ENCODE measurements around the gene SYT10. TPM values are rescaled to one million over a fixed set of nuclear protein-coding genes. Genes with fewer than 3 reads are reported as not detected.
"Not testable (repeated sequence)": the region's sequence is repeated elsewhere in the genome, so short reads cannot be mapped to it uniquely, and the experiment has no call there.

SYT10 gene
- total RNA-seq, 1 donor from 2014 or later = not detected

DNA sequence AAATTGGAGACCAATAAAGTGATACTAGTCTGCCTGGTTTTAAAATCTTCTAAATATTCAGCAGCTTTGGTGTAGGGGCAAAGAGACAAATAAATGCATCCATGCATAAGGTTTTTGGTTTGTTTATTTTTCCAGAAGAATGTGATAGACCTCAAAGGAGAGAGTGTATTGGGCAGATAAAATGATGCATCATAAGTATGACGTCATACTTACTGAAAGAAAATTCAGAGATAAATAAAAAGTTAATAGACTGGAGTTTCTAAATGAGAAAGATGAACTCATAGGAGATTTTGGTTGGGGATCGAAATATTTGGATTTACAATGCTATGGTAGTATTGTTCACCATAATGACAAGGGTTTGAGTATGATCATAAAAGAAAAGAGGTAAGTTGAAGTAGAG lies 10.2 kb downstream of the SYT10 start:
- POLR2A ChIA-PET = no interaction called here
- no peak overlapping the region for H3K27ac Mint-ChIP-seq
- no peaks in the 10 kb centered on the region for H3K4me1 Mint-ChIP-seq
- CTCF ChIA-PET = no interaction called here
- DNase-seq (no peak), ATAC-seq (ENCODE audit: low read depth) (no peak)
- intact Hi-C loops (cut with micrococcal nuclease) = no loop called here
- no peaks in the 10 kb centered on the region for H3K9me3 Mint-ChIP-seq
- H3K36me3 Mint-ChIP-seq (ENCODE audit: low read depth) = no peaks in the 10 kb centered on the region
- TF ChIP-seq, protein P1, sequence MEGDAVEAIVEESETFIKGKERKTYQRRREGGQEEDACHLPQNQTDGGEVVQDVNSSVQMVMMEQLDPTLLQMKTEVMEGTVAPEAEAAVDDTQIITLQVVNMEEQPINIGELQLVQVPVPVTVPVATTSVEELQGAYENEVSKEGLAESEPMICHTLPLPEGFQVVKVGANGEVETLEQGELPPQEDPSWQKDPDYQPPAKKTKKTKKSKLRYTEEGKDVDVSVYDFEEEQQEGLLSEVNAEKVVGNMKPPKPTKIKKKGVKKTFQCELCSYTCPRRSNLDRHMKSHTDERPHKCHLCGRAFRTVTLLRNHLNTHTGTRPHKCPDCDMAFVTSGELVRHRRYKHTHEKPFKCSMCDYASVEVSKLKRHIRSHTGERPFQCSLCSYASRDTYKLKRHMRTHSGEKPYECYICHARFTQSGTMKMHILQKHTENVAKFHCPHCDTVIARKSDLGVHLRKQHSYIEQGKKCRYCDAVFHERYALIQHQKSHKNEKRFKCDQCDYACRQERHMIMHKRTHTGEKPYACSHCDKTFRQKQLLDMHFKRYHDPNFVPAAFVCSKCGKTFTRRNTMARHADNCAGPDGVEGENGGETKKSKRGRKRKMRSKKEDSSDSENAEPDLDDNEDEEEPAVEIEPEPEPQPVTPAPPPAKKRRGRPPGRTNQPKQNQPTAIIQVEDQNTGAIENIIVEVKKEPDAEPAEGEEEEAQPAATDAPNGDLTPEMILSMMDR (IDR thresholded peaks at IDR 0.05) = no peak
- H3K27me3 Mint-ChIP-seq = no peaks in the 10 kb centered on the region
- H3K4me3 Mint-ChIP-seq = no peak overlapping the region

DNA sequence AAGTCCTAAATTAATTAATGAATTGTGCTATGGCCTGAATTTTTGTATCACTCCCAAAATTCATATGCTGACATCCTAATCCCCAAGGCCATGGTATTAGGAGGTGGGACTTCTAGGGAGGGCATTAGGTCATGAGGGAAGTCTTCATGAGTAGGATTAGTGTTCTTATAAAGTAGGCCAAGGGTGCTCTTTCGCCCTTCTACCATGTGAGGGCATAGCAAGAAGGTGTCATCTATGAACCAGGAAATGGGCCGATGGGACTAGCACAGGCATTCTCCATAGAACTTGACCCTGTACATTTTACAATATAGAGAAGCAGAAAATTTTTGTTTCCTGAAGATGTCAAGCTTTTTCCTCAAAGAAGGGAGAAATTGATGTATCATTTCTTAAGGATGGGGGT lies 12.5 kb downstream of the SYT10 start:
- DNase-seq (no peak), ATAC-seq (ENCODE audit: low read depth) (no peak)
- Mint-ChIP-seq H3K4me1 (no peaks in the 10 kb centered on the region), H3K9me3 (no peaks in the 10 kb centered on the region), H3K4me3 (no peak overlapping the region), H3K27me3 (no peaks in the 10 kb centered on the region), H3K36me3 (ENCODE audit: low read depth) (no peaks in the 10 kb centered on the region), H3K27ac (no peak overlapping the region)
- ChIA-PET CTCF (no interaction called here), POLR2A (no interaction called here)
- TF ChIP-seq, protein P1 (IDR thresholded peaks at IDR 0.05) = no peak
- intact Hi-C loops (cut with micrococcal nuclease) = no loop called here

DNA sequence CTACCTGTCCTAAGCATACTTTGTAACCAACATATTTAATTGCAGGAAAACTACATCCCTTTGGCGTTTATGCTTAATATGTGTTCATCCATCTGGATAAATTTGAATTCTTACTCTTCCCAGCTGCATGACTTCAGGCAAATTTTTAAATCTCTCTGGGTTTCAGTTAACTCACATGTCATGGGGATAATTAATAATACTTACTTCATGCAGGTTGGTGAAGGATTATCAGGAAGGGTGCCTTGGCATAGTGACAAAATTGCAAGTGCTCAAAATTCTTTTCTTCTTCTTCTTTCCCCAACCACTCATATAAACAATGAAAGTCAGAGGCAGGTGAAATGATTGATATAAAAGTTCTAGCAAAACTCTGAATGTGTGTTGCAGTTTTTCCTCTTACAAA lies 15.9 kb downstream of the SYT10 start:
- intact Hi-C loops (cut with micrococcal nuclease) = no loop called here
- ATAC-seq (ENCODE audit: low read depth) = no peak

DNA sequence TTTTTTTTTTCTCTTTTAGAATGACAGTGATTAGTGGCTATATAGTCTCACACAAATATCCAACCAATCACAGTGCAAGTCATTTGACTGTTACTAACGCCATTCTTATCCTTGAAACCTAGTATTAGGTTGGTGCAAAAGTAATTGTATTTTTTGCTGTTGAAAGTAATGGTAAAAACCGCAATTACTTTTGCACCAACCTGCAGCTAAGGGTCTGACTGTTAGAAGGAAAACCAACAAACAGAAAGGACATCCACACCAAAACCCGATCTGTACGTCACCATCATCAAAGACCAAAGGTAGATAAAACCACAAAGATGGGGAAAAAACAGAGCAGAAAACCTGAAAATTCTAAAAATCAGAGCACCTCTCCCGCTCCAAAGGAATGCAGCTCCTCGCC lies 27.2 kb downstream of the SYT10 start:
- CTCF ChIA-PET; POLR2A ChIA-PET; H3K4me1 Mint-ChIP-seq; ATAC-seq (ENCODE audit: low read depth); H3K9me3 Mint-ChIP-seq; H3K36me3 Mint-ChIP-seq (ENCODE audit: low read depth); DNase-seq; H3K27me3 Mint-ChIP-seq; H3K4me3 Mint-ChIP-seq; H3K27ac Mint-ChIP-seq; intact Hi-C loops (cut with micrococcal nuclease): not testable (repeated sequence)

More for the DNA sequence above, 15.9 kb downstream of the SYT10 start:
- POLR2A ChIA-PET = no interaction called here
- no peak for DNase-seq
- Mint-ChIP-seq H3K36me3 (ENCODE audit: low read depth) (no peaks in the 10 kb centered on the region), H3K27ac (no peak overlapping the region), H3K27me3 (no peaks in the 10 kb centered on the region), H3K4me1 (no peaks in the 10 kb centered on the region), H3K4me3 (no peak overlapping the region), H3K9me3 (no peaks in the 10 kb centered on the region)
- TF ChIP-seq, protein P1 (IDR thresholded peaks at IDR 0.05) = no peak
- CTCF ChIA-PET = no interaction called here

DNA sequence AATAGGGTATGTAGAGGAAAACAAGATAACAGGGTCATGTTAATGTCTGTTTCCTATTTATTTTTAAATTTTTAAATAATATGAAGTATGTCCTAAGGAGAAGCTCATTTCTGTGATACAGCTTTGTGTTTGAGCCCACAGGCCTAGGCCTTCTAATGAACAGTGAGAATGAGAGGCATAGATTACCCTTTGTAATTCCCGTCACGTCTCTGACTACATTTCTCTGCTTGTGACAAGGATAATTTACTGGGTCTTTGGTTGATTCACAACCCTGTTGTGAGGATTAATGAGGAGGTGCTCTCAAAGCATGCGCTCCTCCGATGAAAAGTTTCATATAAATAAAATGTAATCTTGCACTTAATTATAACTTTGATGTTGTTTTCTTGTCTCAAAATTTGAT lies 56.1 kb downstream of the SYT10 start:
- Mint-ChIP-seq H3K4me1 (no peaks in the 10 kb centered on the region), H3K36me3 (ENCODE audit: low read depth) (no peaks in the 10 kb centered on the region), H3K27me3 (no peaks in the 10 kb centered on the region), H3K9me3 (no peaks in the 10 kb centered on the region), H3K4me3 (no peak overlapping the region), H3K27ac (no peak overlapping the region)
- no peak for ATAC-seq (ENCODE audit: low read depth)
- TF ChIP-seq, protein P1 (IDR thresholded peaks at IDR 0.05) = no peak
- intact Hi-C loops (cut with micrococcal nuclease) = no loop called here
- ChIA-PET POLR2A (no interaction called here), CTCF (no interaction called here)
- DNase-seq = no peak

DNA sequence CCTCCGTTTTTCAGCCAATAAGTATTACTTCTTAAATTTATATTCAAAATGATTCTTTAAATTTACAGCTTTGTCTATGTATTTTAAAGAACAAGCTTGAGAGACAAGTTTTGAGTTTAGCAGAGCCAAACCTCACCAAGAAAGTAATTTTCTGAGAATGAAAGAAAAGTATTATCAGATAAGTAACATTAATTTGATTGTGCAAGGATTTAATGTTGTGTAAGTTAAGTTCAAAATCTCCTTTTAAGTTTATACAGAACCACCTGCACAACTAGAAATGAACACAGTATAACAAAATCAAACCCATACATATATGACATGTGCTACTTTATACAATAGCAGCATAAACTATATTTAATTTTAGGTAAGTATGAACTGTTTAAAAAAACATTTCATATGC lies 63.5 kb downstream of the SYT10 start:
- no peaks in the 10 kb centered on the region for H3K9me3 Mint-ChIP-seq
- H3K4me3 Mint-ChIP-seq = no peak overlapping the region
- POLR2A ChIA-PET = no interaction called here
- TF ChIP-seq, protein P1 (IDR thresholded peaks at IDR 0.05) = no peak
- CTCF ChIA-PET = no interaction called here
- no peaks in the 10 kb centered on the region for H3K4me1 Mint-ChIP-seq
- DNase-seq (no peak), ATAC-seq (ENCODE audit: low read depth) (no peak)
- no peaks in the 10 kb centered on the region for H3K27me3 Mint-ChIP-seq
- no peak overlapping the region for H3K27ac Mint-ChIP-seq
- H3K36me3 Mint-ChIP-seq (ENCODE audit: low read depth) = no peaks in the 10 kb centered on the region
- intact Hi-C loops (cut with micrococcal nuclease) = no loop called here

Data from activated B cell treated with CpG ODN at 0.5 μM for 24 hours (primary cell).